ENCODE measurements around the gene IRAK2. TPM values are rescaled to one million over a fixed set of nuclear protein-coding genes. Genes with fewer than 3 reads are reported as not detected.

Gene IRAK2
- total RNA-seq, 1 experiment from 2014 or later = 25.1 TPM

GRCh38 chr3:10232137-10232536, 67.4 kb downstream of the IRAK2 start:
- no peak overlapping the region for H3K4me3 ChIP-seq (ENCODE audit: low read depth in 2 of 2, low read length in 2 of 2)
- ChIA-PET CTCF (no interaction called here), POLR2A (no interaction called here)
- no peaks in the 10 kb centered on the region for H3K4me1 ChIP-seq (ENCODE audit: control insufficient read depth, insufficient read depth, low read length)
- H3K27ac ChIP-seq (ENCODE audit: low read length) = no peak overlapping the region
- TF ChIP-seq CTCF (IDR thresholded peaks at IDR 0.05) (no peak), SIN3A (IDR thresholded peaks at IDR 0.05; ENCODE audit: borderline replicate concordance, insufficient read depth, low read depth, low read length) (no peak), TCF7L2 (IDR thresholded peaks at IDR 0.05; ENCODE audit: low read depth, low read length) (no peak), POLR2AphosphoS5 (IDR thresholded peaks at IDR 0.05; ENCODE audit: low read depth, low read length) (no peak), REST (IDR thresholded peaks at IDR 0.05; ENCODE audit: insufficient read depth in 1 of 2, low read depth in 2 of 2, low read length in 1 of 2) (no peak)
- peaks cover 9% of the 10 kb centered on the region for H3K36me3 ChIP-seq (ENCODE audit: control insufficient read depth, insufficient read depth, low read length)
- H3K27me3 ChIP-seq (ENCODE audit: control insufficient read depth, insufficient read depth, low read length) = no peaks in the 10 kb centered on the region
- ATAC-seq (no peak), DNase-seq (ENCODE audit: low read depth, low spot score) (no peak)
- BruUV-seq (replicated peaks) = no TSS peak
- in situ Hi-C loops (cut with HindIII; ENCODE audit: low pct_unique_long_range_greater_than_20kb, low sequenced_read_pairs) (no loop called here), intact Hi-C loops (cut with micrococcal nuclease; ENCODE audit: unreplicated experiment) (no loop called here)
- H3K9me3 ChIP-seq (ENCODE audit: control insufficient read depth, insufficient read depth, low read depth, low read length) = no peaks in the 10 kb centered on the region

DNA sequence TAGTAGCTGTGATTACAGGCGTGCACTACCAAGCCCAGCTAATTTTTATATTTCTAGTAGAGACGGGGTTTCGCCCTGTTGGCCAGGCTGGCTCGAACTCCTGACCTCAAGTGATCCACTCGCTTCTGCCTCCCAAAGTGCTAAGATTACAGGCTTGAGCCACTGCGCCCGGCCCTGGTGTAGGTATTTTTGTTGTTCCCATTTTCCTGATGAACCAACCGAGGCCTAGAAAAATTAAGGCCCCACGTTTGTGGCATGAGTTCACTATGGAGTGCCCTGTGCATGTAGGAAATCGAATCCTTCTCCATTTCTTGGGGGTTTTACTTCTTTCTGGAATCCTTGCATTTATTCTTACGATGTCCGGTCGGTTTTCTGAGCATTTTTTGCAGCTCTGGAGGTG, 69.3 kb downstream of the IRAK2 start:
- ChIA-PET POLR2A (no interaction called here), CTCF (no interaction called here)
- DNase-seq (ENCODE audit: low read depth, low spot score) = no peak
- H3K27me3 ChIP-seq (ENCODE audit: control insufficient read depth, insufficient read depth, low read length) = no peaks in the 10 kb centered on the region
- no peak for ATAC-seq
- no peak overlapping the region for H3K27ac ChIP-seq (ENCODE audit: low read length)
- TF ChIP-seq REST (IDR thresholded peaks at IDR 0.05; ENCODE audit: insufficient read depth in 1 of 2, low read depth in 2 of 2, low read length in 1 of 2) (no peak), SIN3A (IDR thresholded peaks at IDR 0.05; ENCODE audit: borderline replicate concordance, insufficient read depth, low read depth, low read length) (no peak), POLR2AphosphoS5 (IDR thresholded peaks at IDR 0.05; ENCODE audit: low read depth, low read length) (no peak), CTCF (IDR thresholded peaks at IDR 0.05) (no peak), TCF7L2 (IDR thresholded peaks at IDR 0.05; ENCODE audit: low read depth, low read length) (no peak)
- H3K36me3 ChIP-seq (ENCODE audit: control insufficient read depth, insufficient read depth, low read length) = peaks cover 9% of the 10 kb centered on the region
- no TSS peak for BruUV-seq (replicated peaks)
- intact Hi-C loops (cut with micrococcal nuclease; ENCODE audit: unreplicated experiment) (no loop called here), in situ Hi-C loops (cut with HindIII; ENCODE audit: low pct_unique_long_range_greater_than_20kb, low sequenced_read_pairs) (no loop called here)
- H3K9me3 ChIP-seq (ENCODE audit: control insufficient read depth, insufficient read depth, low read depth, low read length) = no peaks in the 10 kb centered on the region
- no peaks in the 10 kb centered on the region for H3K4me1 ChIP-seq (ENCODE audit: control insufficient read depth, insufficient read depth, low read length)
- H3K4me3 ChIP-seq (ENCODE audit: low read depth in 2 of 2, low read length in 2 of 2) = no peak overlapping the region

Measured in Panc1 (cell line).